Dermis blood vessel endothelial cell (primary cell): ENCODE measurements around the gene ADGRA1. TPM values are rescaled to one million over a fixed set of nuclear protein-coding genes. Genes with fewer than 3 reads are reported as not detected.
"Not testable (repeated sequence)": the region's sequence is repeated elsewhere in the genome, so short reads cannot be mapped to it uniquely, and the experiment has no call there.

Source experiments
- DNase-seq: peaks from one replicate; pipeline ENCODE4 v3.0.0; 2010
- total RNA-seq: library from RNA; depleted of rRNA; stranded (reverse); fragments of >200 nt; gene quantifications from 2 replicates; pipeline ENCODE4 v1.2.3, GENCODE V29; 2014

ADGRA1 gene
- total RNA-seq = 0.05 TPM in 1 of 2 replicates, not detected in the other

GRCh38 chr10:133087679-133088178 is at the start of gene ADGRA1:
Gene ADGRA1, plus strand, starts transcription at chr10:133087924. Its CDS starts 986 bp downstream, at chr10:133088910.
- no peak for DNase-seq

DNA sequence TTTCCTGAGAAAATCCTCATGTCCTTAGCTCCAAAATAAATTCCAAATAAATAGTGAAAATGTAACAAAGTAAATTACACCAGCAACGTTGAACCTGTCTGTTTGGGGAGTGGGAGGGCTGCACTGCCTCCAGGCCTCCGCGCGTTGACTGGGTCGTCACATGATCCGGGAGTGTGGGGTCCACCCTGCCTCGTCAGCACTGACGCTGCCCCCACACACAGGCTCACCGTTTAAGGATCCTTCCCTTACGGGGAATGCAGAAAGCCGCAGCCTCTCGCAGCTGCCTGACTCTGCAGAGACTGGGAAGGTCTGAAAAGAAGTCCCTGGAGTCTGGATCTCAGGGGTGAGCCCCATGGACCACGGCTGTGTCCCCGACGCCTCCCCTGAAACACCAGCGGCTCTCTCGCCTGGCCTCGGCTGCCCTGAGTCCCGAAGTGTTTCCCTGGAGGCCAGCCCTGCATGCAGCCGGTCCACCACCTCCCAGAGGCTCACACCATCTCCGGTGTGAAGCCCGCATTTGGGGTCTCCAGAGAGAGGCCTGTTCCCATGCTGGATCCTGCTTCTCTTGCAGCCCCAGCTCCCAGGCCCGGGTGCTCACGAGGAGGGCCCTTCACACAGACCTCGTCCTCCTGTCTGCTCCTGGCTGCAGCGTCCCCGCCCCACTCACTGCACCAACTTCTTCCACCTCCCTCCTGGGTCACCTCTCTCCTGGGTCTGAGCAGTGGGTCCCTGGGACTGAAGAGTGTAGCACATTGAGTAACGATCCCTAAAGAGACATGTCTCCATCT is 49.5 kb upstream of the ADGRA1 start:
- DNase-seq = no peak

- no peak for DNase-seq
Observed at GRCh38 chr10:133039107-133039802, 48.5 kb upstream of the ADGRA1 start.

DNA sequence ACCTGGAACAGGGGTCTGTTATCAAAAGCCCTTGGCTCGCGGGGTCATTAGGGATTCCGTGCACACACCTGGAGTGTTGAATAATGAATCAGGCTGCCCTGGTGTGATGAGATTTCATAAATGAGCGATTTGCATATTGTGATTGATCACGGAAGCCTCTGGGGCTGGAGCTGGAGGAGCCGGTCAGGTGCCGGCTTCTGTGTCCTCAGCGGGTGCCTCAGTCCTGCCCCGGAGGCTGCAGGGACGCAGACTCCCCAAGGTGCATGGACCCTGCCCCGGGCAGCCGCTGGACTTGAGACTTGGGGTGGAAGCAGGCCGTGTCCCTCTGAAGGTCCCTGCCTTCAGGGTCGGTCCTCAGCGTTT is 47.9 kb upstream of the ADGRA1 start:
- DNase-seq = no peak

DNA sequence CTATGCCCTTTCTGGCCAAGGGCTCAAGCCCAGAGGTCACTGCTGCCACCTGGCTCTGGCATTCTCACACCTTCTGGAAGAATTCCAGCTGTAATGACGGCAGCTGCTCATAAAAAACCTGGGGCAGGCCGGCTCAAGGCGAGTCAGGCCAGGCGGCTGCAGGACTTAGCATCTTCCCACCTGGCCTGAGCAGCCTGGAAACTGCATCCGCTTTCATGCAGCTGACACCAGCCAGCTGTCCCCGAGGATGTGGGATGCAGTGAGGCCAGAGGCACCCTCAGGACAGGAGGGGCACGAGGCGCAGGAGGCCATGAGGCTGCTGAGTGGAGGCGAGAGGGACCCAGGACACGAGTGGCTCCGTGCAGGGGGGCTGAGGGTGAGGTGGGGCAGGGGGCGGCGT is 47.5 kb upstream of the ADGRA1 start:
- DNase-seq = no peak

DNA sequence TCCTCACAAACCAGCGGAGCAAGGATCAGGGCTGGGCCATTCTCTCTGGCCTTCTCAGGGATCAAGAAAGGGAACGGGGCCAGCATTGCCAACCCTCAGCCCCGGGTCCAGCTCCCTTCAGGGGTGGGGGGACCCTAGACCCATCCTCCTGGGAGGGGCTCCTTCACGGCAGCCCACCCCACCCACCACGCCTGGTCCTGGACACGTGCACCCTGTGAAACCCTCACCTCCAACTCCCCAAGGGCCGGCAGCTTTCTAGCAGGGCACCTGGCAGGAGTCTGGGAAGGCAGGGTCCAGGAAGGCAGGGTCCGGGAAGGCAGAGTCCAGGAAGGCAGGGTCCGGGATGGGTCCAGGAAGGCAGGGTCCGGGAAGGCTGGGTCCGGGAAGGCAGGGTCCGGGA is 46.6 kb upstream of the ADGRA1 start:
- no peak for DNase-seq

DNA sequence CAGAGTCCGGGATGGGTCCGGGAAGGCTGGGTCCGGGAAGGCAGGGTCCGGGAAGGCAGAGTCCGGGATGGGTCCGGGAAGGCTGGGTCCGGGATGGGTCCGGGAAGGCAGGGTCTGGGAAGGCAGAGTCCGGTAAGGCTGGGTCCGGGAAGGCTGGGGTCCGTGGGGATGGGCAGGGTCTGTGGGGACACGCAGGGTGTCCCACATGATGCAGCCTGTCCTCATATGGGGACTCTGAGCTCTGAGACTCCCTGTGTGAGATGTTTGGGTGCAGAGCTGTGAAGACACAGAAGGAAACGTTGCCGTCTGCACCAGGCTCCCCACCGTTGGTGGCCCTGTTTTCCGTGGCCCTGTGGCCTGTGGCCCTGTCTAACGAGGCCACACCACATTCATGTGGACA is 45.7 kb upstream of the ADGRA1 start:
- DNase-seq = no peak

GRCh38 chr10:133042816-133043215 is 44.9 kb upstream of the ADGRA1 start:
- no peak for DNase-seq

DNA sequence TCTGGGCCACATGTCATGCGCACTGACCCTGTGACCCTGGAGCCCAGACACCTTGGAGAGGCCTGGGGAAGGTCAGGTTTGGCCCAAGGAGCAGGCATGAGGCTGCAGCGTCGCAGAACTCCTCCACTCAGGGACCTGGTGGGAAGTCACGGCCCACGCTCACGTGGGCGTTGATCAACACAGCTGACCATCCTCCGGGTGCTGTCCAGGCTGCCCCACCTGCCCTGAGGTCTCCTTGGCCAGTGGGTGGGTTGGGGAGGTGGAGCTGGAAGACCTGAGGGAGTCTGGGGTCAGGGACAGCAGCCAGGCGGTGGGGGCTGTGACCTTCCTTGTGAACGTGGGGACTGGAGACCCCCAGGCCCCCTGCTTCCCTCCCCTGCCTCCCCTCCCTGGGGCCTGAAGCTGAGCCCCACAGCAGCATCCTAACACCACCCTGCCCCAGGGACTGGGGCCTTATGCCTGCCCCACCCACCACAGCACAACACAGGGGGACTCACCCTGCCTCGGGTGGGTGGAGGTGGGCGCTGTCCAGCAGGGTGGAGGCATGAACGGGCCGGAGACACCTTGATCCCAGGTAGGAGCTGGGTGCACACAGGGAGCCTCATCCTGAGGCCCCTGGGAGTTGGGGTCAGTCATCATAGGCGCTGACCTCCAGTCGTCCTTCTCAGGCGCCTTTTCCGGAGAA is 44.0 kb upstream of the ADGRA1 start:
- DNase-seq = no peak

- DNase-seq = no peak
Observed at GRCh38 chr10:133044401-133044811, 43.3 kb upstream of the ADGRA1 start.

DNA sequence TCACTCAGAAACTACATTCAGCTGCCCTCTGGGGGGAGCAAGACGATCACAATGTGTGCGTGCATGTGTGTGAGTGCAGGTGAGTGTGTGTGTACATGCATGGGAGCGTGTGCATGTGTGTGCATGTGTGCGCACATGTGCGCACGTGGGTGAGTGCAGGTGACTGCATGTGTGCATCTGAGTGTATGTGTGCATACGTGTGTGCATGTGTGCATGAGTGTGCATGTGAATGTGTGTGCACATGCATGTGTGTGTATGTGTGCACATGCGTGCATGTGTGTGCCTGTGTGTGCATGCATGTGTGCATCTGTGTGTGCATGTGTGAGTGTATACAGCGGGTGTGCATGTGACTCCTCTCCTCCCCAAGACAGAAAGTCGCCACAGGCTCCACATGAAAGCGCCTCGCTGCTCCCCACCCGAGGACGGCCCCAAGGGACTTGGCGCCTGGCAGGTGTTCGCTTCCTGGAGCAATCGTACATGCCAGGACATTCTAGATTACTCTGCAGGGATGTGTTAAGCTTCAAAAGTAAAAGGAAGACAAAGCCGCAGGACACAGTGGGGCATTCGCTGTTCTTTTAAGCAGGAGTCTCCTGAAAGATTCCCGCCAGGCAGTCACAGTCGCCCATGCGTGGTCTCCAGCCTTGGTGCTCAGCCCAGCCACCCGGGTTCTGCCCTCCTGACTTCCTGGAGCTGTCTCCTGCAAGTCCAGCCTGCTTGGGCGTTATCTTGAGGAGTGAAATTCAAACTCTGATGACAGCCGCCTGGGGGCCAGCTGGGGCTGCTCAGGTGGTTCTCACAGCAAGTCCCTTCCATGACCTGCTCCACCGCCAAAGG is 42.0 kb upstream of the ADGRA1 start:
- no peak for DNase-seq

GRCh38 chr10:133046390-133046765 is 41.3 kb upstream of the ADGRA1 start:
- DNase-seq = no peak

DNA sequence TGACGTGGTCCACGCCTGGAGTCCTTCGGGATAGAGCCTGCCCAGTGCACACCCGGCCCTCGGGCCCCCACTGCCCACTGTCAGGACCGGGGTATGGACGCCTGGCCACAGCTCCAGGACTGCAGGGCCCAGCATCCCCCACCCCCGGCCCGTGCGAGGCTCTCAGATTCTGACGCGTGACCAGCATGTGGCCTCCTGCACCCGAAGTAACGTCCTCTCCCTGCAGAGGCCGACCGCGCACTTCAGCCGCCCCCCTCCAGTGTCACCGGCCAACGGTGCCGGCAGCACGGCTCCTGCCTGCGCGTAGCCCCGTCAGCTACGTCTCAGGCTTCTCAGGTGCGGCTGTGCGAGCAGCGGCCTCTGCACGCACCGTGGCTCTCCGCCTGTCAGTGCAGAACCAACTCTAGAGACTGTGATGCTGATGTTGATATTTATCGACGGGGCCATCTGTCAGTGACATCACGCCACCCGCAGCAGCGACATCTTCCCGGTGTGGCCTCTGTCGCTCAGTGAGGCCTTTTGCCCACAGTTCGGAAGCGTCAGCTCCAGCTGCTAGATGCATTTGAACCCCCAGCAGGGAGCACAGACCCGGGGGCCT is 40.1 kb upstream of the ADGRA1 start:
- no peak for DNase-seq

DNA sequence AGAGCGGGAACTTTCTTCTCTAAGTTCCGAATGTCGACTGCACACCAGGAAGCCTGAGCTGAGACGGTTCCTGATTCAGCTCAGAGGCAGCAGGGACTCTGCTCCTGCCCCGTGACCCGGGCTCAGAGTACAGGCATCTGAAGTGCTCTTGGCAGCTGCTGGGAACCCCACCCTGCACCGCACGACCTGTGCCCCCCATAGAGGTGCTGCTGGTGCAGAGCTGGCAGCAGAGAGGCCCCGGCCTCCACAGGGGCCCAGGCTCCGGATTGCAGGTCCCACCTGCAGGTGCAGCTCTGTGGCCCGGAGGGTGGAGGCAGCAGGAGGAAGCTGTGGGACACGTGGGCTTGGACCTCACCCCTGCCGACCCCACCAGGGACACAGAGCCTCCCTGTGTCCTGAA is 39.5 kb upstream of the ADGRA1 start:
- no peak for DNase-seq

DNA sequence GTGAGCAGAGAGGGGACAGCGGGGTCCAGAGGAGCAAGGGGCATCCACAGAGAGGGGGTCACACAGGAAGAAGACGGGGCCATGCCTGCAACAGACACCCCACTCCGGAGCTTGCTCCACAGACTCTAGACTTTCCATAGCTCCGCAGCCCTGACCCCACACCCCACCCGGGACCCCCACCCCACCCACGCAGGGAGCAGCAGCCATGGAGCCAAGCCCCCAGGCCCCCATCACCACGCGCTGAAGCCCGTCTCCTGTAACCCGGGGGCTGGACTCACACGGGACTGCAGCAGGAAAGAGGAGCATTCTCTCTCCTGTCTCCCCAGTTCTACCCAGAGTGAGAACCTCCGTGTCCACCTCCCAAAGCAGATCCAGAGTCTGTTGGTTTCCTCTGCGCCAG is 38.8 kb upstream of the ADGRA1 start:
- DNase-seq = no peak

DNA sequence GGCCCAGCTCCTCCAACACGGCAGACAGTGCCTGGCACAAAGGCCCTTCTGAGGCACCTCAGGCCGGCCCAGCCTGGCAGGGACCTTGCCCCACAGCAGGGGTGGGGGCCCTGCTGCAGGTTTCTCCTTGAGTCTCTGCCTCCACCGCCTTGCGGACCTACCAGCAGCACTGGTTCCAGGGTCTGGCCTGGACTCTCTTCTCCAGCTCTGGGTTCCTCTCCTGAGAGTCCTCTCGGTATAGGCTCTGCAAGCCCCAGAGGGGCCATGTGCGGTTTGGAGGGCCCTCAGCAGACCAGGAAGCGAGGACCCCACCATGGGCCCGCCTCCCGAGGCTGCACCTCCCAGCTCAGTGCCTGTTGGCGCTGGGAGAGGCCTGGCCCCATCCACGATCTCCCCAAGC is 38.1 kb upstream of the ADGRA1 start:
- no peak for DNase-seq

DNA sequence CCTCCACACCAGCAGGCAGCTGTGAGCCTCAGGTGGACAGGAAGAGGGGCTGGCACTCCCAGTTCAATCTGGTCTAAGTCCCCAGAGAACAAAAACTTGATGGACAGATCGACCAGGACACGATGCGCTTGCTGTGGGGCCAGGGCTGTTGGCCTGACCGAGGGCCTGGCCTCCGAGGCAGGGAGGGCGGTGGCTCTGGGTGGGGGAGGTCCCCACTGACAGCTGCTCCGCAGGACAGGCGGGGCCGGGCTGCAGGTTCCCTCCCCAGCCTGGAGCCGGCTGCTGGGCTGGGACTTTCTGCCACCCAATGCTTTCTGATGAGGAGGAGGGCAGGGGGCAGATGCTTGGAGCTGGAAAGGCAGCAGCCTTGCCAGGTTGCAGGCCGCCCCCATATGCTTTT is 37.4 kb upstream of the ADGRA1 start:
- no peak for DNase-seq

DNA sequence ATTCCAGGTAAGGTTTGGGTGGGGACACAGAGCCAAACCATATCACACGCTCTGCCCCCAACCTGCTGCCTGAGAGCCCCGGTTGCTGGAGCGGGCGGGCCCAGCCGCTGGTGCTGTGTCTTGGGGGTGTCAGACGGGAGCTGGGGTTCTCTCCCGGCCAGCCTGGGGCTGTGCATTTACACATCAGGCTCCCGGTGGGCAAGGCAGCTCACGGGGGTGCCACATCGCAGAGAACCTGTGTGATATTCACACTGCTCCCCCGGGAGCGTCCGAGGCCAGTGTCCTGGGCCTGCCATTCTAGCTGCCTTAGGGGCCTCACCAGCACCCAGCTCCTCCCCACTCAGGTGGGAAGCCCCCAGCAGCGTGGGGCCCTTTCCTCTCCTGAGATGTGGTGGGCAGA is 35.6 kb upstream of the ADGRA1 start:
- no peak for DNase-seq

- DNase-seq = not testable (repeated sequence)
Observed at GRCh38 chr10:133053527-133054133, 34.1 kb upstream of the ADGRA1 start.

DNA sequence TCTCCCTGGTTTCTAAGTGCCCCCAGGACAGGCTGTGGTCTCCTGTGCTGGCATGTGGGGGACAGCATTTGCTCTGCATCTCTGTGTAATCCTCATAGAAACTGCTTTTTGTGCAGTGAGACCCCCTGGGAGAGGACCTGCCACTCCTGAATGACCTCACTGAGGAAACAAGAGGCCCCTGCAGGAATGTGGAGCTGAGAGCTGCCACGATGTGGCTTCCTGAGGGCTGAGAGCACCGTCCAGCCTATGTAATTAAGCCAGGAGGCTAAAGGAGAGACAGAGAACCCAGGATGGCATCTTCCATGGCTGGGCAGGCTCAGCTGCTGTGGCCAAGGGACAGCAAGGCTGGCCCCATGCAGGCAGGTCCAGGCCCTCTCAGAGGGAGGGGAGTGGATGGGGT is 32.3 kb upstream of the ADGRA1 start:
- DNase-seq = no peak

GRCh38 chr10:133056001-133056400 is 31.7 kb upstream of the ADGRA1 start:
- DNase-seq = no peak

GRCh38 chr10:133056651-133057178 is 31.0 kb upstream of the ADGRA1 start:
- no peak for DNase-seq
